IMR-90 (cell line): ENCODE results near the gene GNG12. TPM values are rescaled to one million over a fixed set of nuclear protein-coding genes. Genes with fewer than 3 reads are reported as not detected.

Experiments
- ATAC-seq: fragments of 200-7000 bp; cut with Tn5 transposase; 2 replicates; pipeline ENCODE4 v1.9.1; 2020; ENCODE audit warnings: low read depth, mild to moderate bottlenecking, moderate library complexity
- BruUV-seq: library from RNA; stranded (reverse); fragments of 400-500 nt; replicated peaks from 2 replicates; lab custom pipeline; 2021; lab: Mats Ljungman, UMichigan
- CTCF ChIA-PET: fragments of 300-600 bp; formaldehyde crosslinking; extraction: SDS; loops from one replicate; lab custom pipeline; 2021; ENCODE audit warnings: antibody characterized with exemption; lab: Yijun Ruan, JAX
- POLR2A ChIA-PET: fragments of 300-600 bp; sonication (Branson Sonifier 250); formaldehyde crosslinking; loops from one replicate; lab custom pipeline; 2022; ENCODE audit warnings: antibody characterized with exemption; ENCODE audit not compliant: unreplicated experiment; lab: Charles Lee
- DNase-seq: peaks from one replicate; pipeline ENCODE4 v3.0.0; 2013
- H2AFZ ChIP-seq: replicated peaks from 2 replicates; pipeline ENCODE3; 2013; ENCODE audit warnings: low read length, mild to moderate bottlenecking; ENCODE audit not compliant: poor library complexity
- H2AK5ac ChIP-seq: 2 replicates; pipeline ENCODE4 v1.6.1; 2013; ENCODE audit warnings: low read depth, low read length, inconsistent platforms
- H2AK9ac ChIP-seq: replicated peaks from 2 replicates; pipeline ENCODE3; 2013; ENCODE audit warnings: mild to moderate bottlenecking, low read depth, low read length, moderate library complexity; ENCODE audit not compliant: poor library complexity
- H2BK120ac ChIP-seq: 2 replicates; pipeline ENCODE4 v1.6.1; 2013; ENCODE audit warnings: low read depth, low read length, inconsistent platforms
- H2BK15ac ChIP-seq: 3 replicates; pipeline ENCODE4 v1.6.1; 2013; ENCODE audit warnings: low read depth, low read length, inconsistent platforms
- H2BK20ac ChIP-seq: 2 replicates; pipeline ENCODE4 v1.6.1; 2013; ENCODE audit warnings: low read depth, mild to moderate bottlenecking, inconsistent platforms, low read length, moderate library complexity
- H2BK5ac ChIP-seq: 2 replicates; pipeline ENCODE4 v1.6.1; 2013; ENCODE audit warnings: mild to moderate bottlenecking, low read depth, low read length, inconsistent platforms; ENCODE audit not compliant: poor library complexity, severe bottlenecking
- H3K14ac ChIP-seq: replicated peaks from 2 replicates; pipeline ENCODE4 v1.6.1; 2013; ENCODE audit warnings: low read depth, low read length, inconsistent platforms
- H3K18ac ChIP-seq: 2 replicates; pipeline ENCODE4 v1.6.1; 2013; ENCODE audit warnings: low read depth, low read length, control low read depth
- H3K23ac ChIP-seq: 2 replicates; pipeline ENCODE4 v1.6.1; 2013; ENCODE audit warnings: low read depth, low read length, inconsistent platforms
- H3K27ac ChIP-seq: 2 replicates; pipeline ENCODE4 v1.5.1; 2013; ENCODE audit warnings: mild to moderate bottlenecking, control low read depth, low read length; ENCODE audit not compliant: insufficient read depth
- H3K27me3 ChIP-seq: 2 replicates; pipeline ENCODE4 v1.6.1; 2013; ENCODE audit warnings: low read length; ENCODE audit not compliant: control insufficient read depth, insufficient read depth
- H3K36me3 ChIP-seq: 2 replicates; pipeline ENCODE4 v1.6.1; 2013; ENCODE audit warnings: low read length, mixed read lengths; ENCODE audit not compliant: control insufficient read depth, insufficient read depth
- H3K4ac ChIP-seq: 2 replicates; pipeline ENCODE4 v1.6.1; 2013; ENCODE audit warnings: low read depth, low read length, inconsistent platforms
- H3K4me1 ChIP-seq: 2 replicates; pipeline ENCODE4 v1.6.1; 2013; ENCODE audit warnings: low read length, mixed read lengths; ENCODE audit not compliant: control insufficient read depth, insufficient read depth
- H3K4me2 ChIP-seq: 2 replicates; pipeline ENCODE4 v1.6.1; 2013; ENCODE audit warnings: low read depth, mild to moderate bottlenecking, control low read depth, low read length, moderate library complexity
- H3K4me3 ChIP-seq: 2 replicates; pipeline ENCODE4 v1.5.1; 2013; ENCODE audit warnings: low read depth, mild to moderate bottlenecking, control low read depth, low read length, moderate library complexity; ENCODE audit not compliant: insufficient read depth
- H3K56ac ChIP-seq: 2 replicates; pipeline ENCODE4 v1.6.1; 2013; ENCODE audit warnings: low read length, inconsistent platforms; ENCODE audit not compliant: insufficient read depth; ENCODE audit errors: extremely low read depth
- H3K79me1 ChIP-seq, 2 experiments: 2 replicates each; pipeline ENCODE4 v1.6.1; 2013; ENCODE audit warnings: low read length in 2 of 2, inconsistent platforms in 1 of 2, low read depth in 1 of 2
- H3K9ac ChIP-seq: 2 replicates; pipeline ENCODE4 v1.6.1; 2013; ENCODE audit warnings: low read depth, low read length, control low read depth
- H3K9me1 ChIP-seq: 2 replicates; pipeline ENCODE4 v1.6.1; 2013; ENCODE audit warnings: low read length, inconsistent platforms; ENCODE audit not compliant: insufficient read depth
- H3K9me3 ChIP-seq: 2 replicates; pipeline ENCODE4 v1.6.1; 2013; ENCODE audit warnings: low read length; ENCODE audit not compliant: control insufficient read depth, insufficient read depth
- H4K20me1 ChIP-seq: 2 replicates; pipeline ENCODE4 v1.6.1; 2013; ENCODE audit warnings: low read length, inconsistent platforms; ENCODE audit not compliant: insufficient read depth
- H4K5ac ChIP-seq: 2 replicates; pipeline ENCODE4 v1.6.1; 2013; ENCODE audit warnings: mild to moderate bottlenecking, low read depth, low read length, control low read depth
- H4K8ac ChIP-seq, 2 experiments: 2 replicates each; pipeline ENCODE4 v1.6.1; 2013; ENCODE audit warnings: low read depth in 2 of 2, low read length in 2 of 2, control low read depth in 1 of 2, inconsistent platforms in 1 of 2
- H4K91ac ChIP-seq: 2 replicates; pipeline ENCODE4 v1.6.1; 2013; ENCODE audit warnings: low read depth, low read length, inconsistent platforms; ENCODE audit not compliant: insufficient read depth
- CEBPB ChIP-seq: IDR thresholded peaks from 2 replicates; pipeline ENCODE4 v1.6.1; 2012; ENCODE audit warnings: low read depth, low read length, improper control_type of control experiment
- FOS ChIP-seq: fragments of 150-350 bp; IDR thresholded peaks from 2 replicates; pipeline ENCODE4 v1.6.1; 2016; ENCODE audit warnings: low read depth, low read length
- POLR2A ChIP-seq: IDR thresholded peaks from 2 replicates; pipeline ENCODE4 v1.6.1; 2012; ENCODE audit warnings: mild to moderate bottlenecking, low read depth, low read length
- WGBS, 2 experiments: methylation state at CpG; one replicate each; pipeline versions ENCODE4 v1.1.5 to v1.1.7; 2013; ENCODE audit warnings: missing lambda C conversion rate in 2 of 2; ENCODE audit not compliant: insufficient read length in 1 of 2; ENCODE audit errors: extremely low coverage in 2 of 2; 5-methylcytosine and 5-hydroxymethylcytosine counted together
- dilution Hi-C: fragments of 300-500 bp; cut with HindIII; formaldehyde crosslinking; loops from one replicate; pipeline ENCODE4 v1.14.3; 2018; ENCODE audit warnings: low sequenced_read_pairs; ENCODE audit not compliant: unreplicated experiment
- in situ Hi-C: fragments of 300-500 bp; cut with MboI; formaldehyde crosslinking; loops from 3 replicates; pipeline ENCODE4 v1.14.3; 2019; ENCODE audit warnings: low sequenced_read_pairs, inconsistent platforms, mixed read lengths
- intact Hi-C: fragments of 100-400 bp; cut with micrococcal nuclease; formaldehyde crosslinking; loops from 2 replicates; pipeline ENCODE4 v1.10.0; 2022
- polyA plus RNA-seq, 3 experiments: library from polyadenylated mRNA; depleted of rRNA; stranded (reverse); fragments of >200 nt; gene quantifications; 2 replicates each; pipeline ENCODE4 v1.2.3, GENCODE V29; 2012; ENCODE audit warnings: low replicate concordance in 1 of 3
- total RNA-seq: library from RNA; depleted of rRNA; stranded (reverse); fragments of >200 nt; gene quantifications from 2 replicates; pipeline ENCODE4 v1.2.3, GENCODE V29; 2012

The GNG12 gene
- total and polyA plus RNA-seq, 2 of the 4 experiments (the other 2 are of a cell fraction): 92.3 to 132 TPM

GRCh38 chr1:67675800-67676199 lies 157.5 kb downstream of the GNG12 start:
- dilution Hi-C loops (no loop called here), intact Hi-C loops (no loop called here), in situ Hi-C loops (loop anchor here (25.0 kb wide), 1 partner anchor 113 kb away; no protein-coding TSS in a partner anchor)
- Histone ChIP-seq H3K56ac (no peak overlapping the region), H3K4ac (no peak overlapping the region), H3K9me3 (no peaks in the 10 kb centered on the region), H3K4me1 (peaks cover 4% of the 10 kb centered on the region), H3K14ac (no peak overlapping the region), H4K8ac (no peak overlapping the region), H2AK9ac (no peak overlapping the region), H4K91ac (no peak overlapping the region), H2BK15ac (no peak overlapping the region), H2BK120ac (no peak overlapping the region), H2BK20ac (no peak overlapping the region), H2AFZ (no peak overlapping the region), H3K4me3 (no peak overlapping the region), H3K9me1 (no peaks in the 10 kb centered on the region), H4K20me1 (no peaks in the 10 kb centered on the region), H2BK5ac (no peak overlapping the region), H3K79me1 (no peaks in the 10 kb centered on the region), H3K36me3 (no peaks in the 10 kb centered on the region), H3K9ac (no peak overlapping the region), H3K23ac (no peak overlapping the region), H3K27me3 (no peaks in the 10 kb centered on the region; the same call in 1 of the 2 replicates), H4K5ac (no peak overlapping the region; the same call in 1 of the 2 replicates), H3K27ac (no peak overlapping the region), H3K4me2 (no peak overlapping the region), H3K18ac (no peak overlapping the region), H2AK5ac (no peak overlapping the region)
- POLR2A ChIA-PET: interaction anchor here (2.4 kb wide), 1 partner anchor 10 kb away, joined by 8 read pairs; the partner anchor contains the start of gene GADD45A
- no TSS peak for BruUV-seq
- peak; percentile 38; the same call in 1 of the 2 replicates for ATAC-seq
- no peak for TF ChIP-seq POLR2A
- TF ChIP-seq CEBPB: no peak
- TF ChIP-seq FOS: no peak
- no CpG with 5 or more reads among the region's 2 CpGs for WGBS, 2 experiments
- peak; percentile 65 for DNase-seq
- CTCF ChIA-PET: interaction anchor here (1.2 to 2.0 kb wide), 3 partner anchors 84 to 140 kb away, joined by 3 to 6 read pairs (median 6); no protein-coding TSS in a partner anchor
